Pancreas (tissue), 10 donors: ENCODE results near the gene LRRC26. TPM values are rescaled to one million over a fixed set of nuclear protein-coding genes. Genes with fewer than 3 reads are reported as not detected.

Experiments
- ATAC-seq, 4 donors: fragments of 200-7000 bp; cut with Tn5 transposase; one replicate each; pipeline versions ENCODE4 v1.8.0 to v1.9.1; 2020; ENCODE audit warnings: mild to moderate bottlenecking in 4 of 4, moderate library complexity in 4 of 4
- DNase-seq, 6 donors: peaks; one replicate each; pipeline ENCODE4 v3.0.0-alpha.2; 2020
- FAIRE-seq: peaks from 2 replicates; lab custom pipeline; 2012; peaks lifted over from hg19 to GRCh38; lab: Jason Lieb, UNC
- H3K27ac ChIP-seq, 4 donors: fragments of 200-600 bp; sonication (generic); 1 replicate in 3 of 4; 2 replicates in 1 of 4; pipeline versions ENCODE4 v1.5.0 to v1.8.0; 2020
- H3K27me3 ChIP-seq, 4 donors: fragments of 200-600 bp; one replicate each; pipeline ENCODE4 v1.8.0; 2021
- H3K36me3 ChIP-seq, 3 donors: fragments of 200-600 bp; sonication (generic) in 1 of 3; one replicate each; pipeline versions ENCODE4 v1.5.0 to v1.8.0; 2020 to 2021
- H3K4me1 ChIP-seq, 3 donors: fragments of 200-600 bp; one replicate each; pipeline ENCODE4 v1.8.0; 2021
- H3K4me3 ChIP-seq, 4 donors: fragments of 200-600 bp; sonication (generic) in 2 of 4; one replicate each; pipeline versions ENCODE4 v1.5.0 to v1.8.0; 2020 to 2021
- H3K9me3 ChIP-seq, 4 donors: fragments of 200-600 bp; one replicate each; pipeline ENCODE4 v1.8.0; 2021
- CTCF ChIP-seq, 4 donors: fragments of 200-600 bp; sonication (generic) in 3 of 4; IDR thresholded peaks; one replicate each; pipeline versions ENCODE4 v1.5.0 to v1.8.0; 2021; ENCODE audit warnings: antibody characterized with exemption in 4 of 4
- WGBS, 2 donors: extraction: QIAGEN DNeasy Blood & Tissue Kit; methylation state at CpG; one replicate each; pipeline ENCODE4 v1.1.7; 2013; 5-methylcytosine and 5-hydroxymethylcytosine counted together
- intact Hi-C, 3 donors: fragments of 100-400 bp; cut with DNase I; formaldehyde crosslinking; loops; one replicate each; pipeline versions ENCODE4 v1.11.1 to v1.14.2; 2022
- polyA plus RNA-seq, 2 donors: library from polyadenylated mRNA; stranded (reverse); fragments of 200-250 nt; gene quantifications; one replicate each; pipeline ENCODE4 v1.2.3, GENCODE V29; 2013
- total RNA-seq, 6 donors: library from RNA; stranded (reverse); fragmentation: NEBNext Ultra II Directional in 4 of 6; extraction: Animal tissue kit (Norgen Biotek cat#: 25700) in 4 of 6; gene quantifications; one replicate each; pipeline versions ENCODE4 v1.2.1 to v1.2.4, GENCODE V29; 2021 to 2023
- donor health status: healthy with polysubstance abuse.
- donor health status: DM: no; HTN: no; CAD: no; lungs with moderate emphysema.
- donor health status: DM: no; HTN: no; CAD: no.
- donor health status: control.
- donor health status: control.
- donor health status: Bipolar disorder and iron deficiency.
- donor health status: DM: yes; HTN: yes; CAD: no.
- donor health status: DM: no; HTN: no; CAD: no.
- donor health status: DM: no; HTN: no; CAD: no.
- donor health status: DM: yes; HTN: yes; CAD: no.

Gene LRRC26
- total and polyA plus RNA-seq, 8 donors = 0.28 to 0.90 (median 0.49) TPM; not detected in 2

GRCh38 chr9:137173796-137174664 is 4.2 kb upstream of the LRRC26 start:
- no peaks in the 10 kb centered on the region for H3K27me3 ChIP-seq
- no peak overlapping the region for H3K4me3 ChIP-seq
- no peaks in the 10 kb centered on the region for H3K9me3 ChIP-seq
- no peaks in the 10 kb centered on the region for H3K36me3 ChIP-seq
- peaks cover 4 to 6% (median 6%) of the 10 kb centered on the region in 3 donors for H3K4me1 ChIP-seq
- no peak overlapping the region for H3K27ac ChIP-seq
- FAIRE-seq (no peak), DNase-seq (no peak), ATAC-seq (no peak)
- WGBS, 2 donors = 84 to 89% methylated on average over 45 of the region's 45 CpGs
- intact Hi-C loops = no loop called here
- no peak for TF ChIP-seq CTCF (IDR thresholded peaks at IDR 0.05)

DNA sequence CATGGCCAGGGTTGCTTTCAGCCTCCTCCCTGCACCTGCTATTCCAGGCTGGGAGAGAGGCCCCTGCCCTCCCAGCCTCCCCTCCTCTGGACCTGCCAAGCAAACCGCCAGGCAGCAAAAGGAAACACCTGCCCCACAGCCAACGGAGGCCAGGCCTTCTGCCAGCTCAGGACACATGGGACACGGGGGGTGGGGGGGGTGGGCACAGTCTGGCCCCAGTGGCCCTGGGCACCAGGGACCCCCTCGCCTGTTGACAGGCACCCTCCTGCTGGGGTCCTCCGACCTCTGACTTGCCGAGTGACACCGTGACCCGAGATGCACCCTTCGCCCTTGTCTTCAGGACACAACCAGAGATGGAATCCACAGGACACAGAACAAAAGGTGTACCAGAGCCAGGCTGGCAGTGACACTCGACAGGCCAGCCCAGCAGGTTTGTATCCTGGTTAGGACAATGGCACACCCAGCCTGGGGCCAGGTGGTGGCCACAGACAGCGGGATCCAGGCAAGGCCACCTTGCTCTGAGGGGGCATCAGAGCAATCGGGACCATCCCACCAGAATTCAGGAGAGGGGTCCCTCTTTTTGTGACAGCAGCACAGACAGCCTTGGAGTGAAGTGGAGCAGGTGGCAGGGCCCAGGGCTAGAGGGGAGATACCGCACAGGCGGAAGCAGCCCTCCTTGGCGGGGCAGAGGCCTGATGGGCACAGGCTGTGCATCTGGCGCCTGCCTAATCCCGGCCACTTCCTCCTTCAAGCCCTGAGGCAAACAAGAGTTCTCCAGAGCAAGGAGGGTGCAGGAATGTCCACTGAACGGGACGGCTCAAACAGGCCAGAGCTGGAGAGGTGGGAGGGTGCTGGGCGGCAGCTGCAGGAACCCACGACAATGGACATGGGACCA is 3.3 kb upstream of the LRRC26 start:
- peaks cover 6 to 11% (median 7%) of the 10 kb centered on the region in 3 donors for H3K4me1 ChIP-seq
- no peak for FAIRE-seq
- TF ChIP-seq CTCF (IDR thresholded peaks at IDR 0.05) = no peak
- intact Hi-C loops = no loop called here
- no peaks in the 10 kb centered on the region for H3K27me3 ChIP-seq
- no peaks in the 10 kb centered on the region for H3K36me3 ChIP-seq
- H3K4me3 ChIP-seq = no peak overlapping the region
- no peak for ATAC-seq
- no peaks in the 10 kb centered on the region for H3K9me3 ChIP-seq
- no peak overlapping the region for H3K27ac ChIP-seq
- no peak for DNase-seq
- 62 to 65% methylated on average over 21 of the region's 21 CpGs for WGBS, 2 donors

- no peak for FAIRE-seq
- no peak for DNase-seq
- Histone ChIP-seq H3K4me3 (no peak overlapping the region), H3K27me3 (no peaks in the 10 kb centered on the region), H3K4me1 (peaks cover 6 to 14% (median 13%) of the 10 kb centered on the region in 3 donors), H3K36me3 (no peaks in the 10 kb centered on the region), H3K27ac (no peak overlapping the region), H3K9me3 (no peaks in the 10 kb centered on the region)
- 87 to 88% methylated on average over 22 of the region's 22 CpGs for WGBS, 2 donors
- no peak for ATAC-seq
- no peak for TF ChIP-seq CTCF (IDR thresholded peaks at IDR 0.05)
- intact Hi-C loops = no loop called here
Measured at GRCh38 chr9:137171149-137171900, 1.5 kb upstream of the LRRC26 start.

GRCh38 chr9:137170486-137171148 is 766 bp upstream of the LRRC26 start:
- FAIRE-seq (no peak), ATAC-seq (no peak)

More at GRCh38 chr9:137170486-137171148, 766 bp upstream of the LRRC26 start:
- Histone ChIP-seq H3K4me3 (no peak overlapping the region), H3K36me3 (no peaks in the 10 kb centered on the region), H3K27me3 (no peaks in the 10 kb centered on the region), H3K9me3 (no peaks in the 10 kb centered on the region), H3K4me1 (peaks cover 6 to 14% (median 13%) of the 10 kb centered on the region in 3 donors), H3K27ac (no peak overlapping the region)
- WGBS, 2 donors = 75 to 78% methylated on average over 14 of the region's 14 CpGs
- intact Hi-C loops = no loop called here
- no peak for TF ChIP-seq CTCF (IDR thresholded peaks at IDR 0.05)
- no peak for DNase-seq
